Psoas muscle (tissue), 8 donors: ENCODE results near the gene SPHK2. TPM values are rescaled to one million over a fixed set of nuclear protein-coding genes. Genes with fewer than 3 reads are reported as not detected.

Experiments used
- ATAC-seq, 4 donors: fragments of 200-7000 bp; cut with Tn5 transposase; one replicate each; pipeline ENCODE4 v1.9.1; 2020; ENCODE audit warnings: moderate library complexity in 3 of 4, mild to moderate bottlenecking in 2 of 4
- DNase-seq, 2 donors: peaks; one replicate each; pipeline ENCODE4 v3.0.0-alpha.2; 2020
- H3K27ac ChIP-seq: fragments of 200-600 bp; one replicate; pipeline ENCODE4 v1.8.0; 2022
- H3K27me3 ChIP-seq, 3 donors: fragments of 200-600 bp in 1 of 3; one replicate each; pipeline versions ENCODE4 v1.6.1 to v1.8.0; 2013 to 2022; ENCODE audit warnings: low read length in 2 of 3, mild to moderate bottlenecking in 2 of 3, moderate library complexity in 1 of 3; ENCODE audit not compliant: insufficient read depth in 3 of 3
- H3K36me3 ChIP-seq, 2 donors: fragments of 200-600 bp in 1 of 2; one replicate each; pipeline versions ENCODE4 v1.6.1 to v1.8.0; 2013 to 2022; ENCODE audit warnings: low read depth in 1 of 2, mild to moderate bottlenecking in 1 of 2, moderate library complexity in 1 of 2; ENCODE audit not compliant: insufficient read depth in 1 of 2
- H3K4me1 ChIP-seq: fragments of 200-600 bp; one replicate; pipeline ENCODE4 v1.8.0; 2022
- H3K4me3 ChIP-seq: fragments of 200-600 bp; one replicate; pipeline ENCODE4 v1.8.0; 2022; ENCODE audit warnings: mild to moderate bottlenecking
- H3K9me3 ChIP-seq: fragments of 200-600 bp; one replicate; pipeline ENCODE4 v1.8.0; 2022
- WGBS, 3 donors: extraction: QIAGEN DNeasy Blood & Tissue Kit; methylation state at CpG; one replicate each; pipeline versions ENCODE4 v1.1.6 to v1.1.7; 2013; 5-methylcytosine and 5-hydroxymethylcytosine counted together
- intact Hi-C, 2 donors: fragments of 100-400 bp; cut with DNase I; formaldehyde crosslinking; loops; one replicate each; pipeline versions ENCODE4 v1.11.0 to v1.14.2; 2022
- polyA plus RNA-seq, 3 donors: library from polyadenylated mRNA; stranded (reverse); fragments of 200-250 nt; gene quantifications; one replicate each; pipeline ENCODE4 v1.2.3, GENCODE V29; 2013
- total RNA-seq, 4 donors: library from RNA; stranded (reverse); fragmentation: NEBNext Ultra II Directional in 2 of 4; extraction: Animal tissue kit (Norgen Biotek cat#: 25700) in 2 of 4; gene quantifications; one replicate each; pipeline versions ENCODE4 v1.2.1 to v1.2.4, GENCODE V29; 2021 to 2023
- TF ChIP-seq, protein P1 (sequence below): fragments of 200-600 bp; IDR thresholded peaks from one replicate; pipeline ENCODE4 v1.8.0; 2022; ENCODE audit warnings: antibody characterized with exemption
- donor health status: healthy with polysubstance abuse.
- donor health status: DM: no; HTN: no; CAD: no; lungs with moderate emphysema.
- donor health status: Bipolar disorder and iron deficiency.
- donor health status: healthy.
- donor health status: DM: yes; HTN: yes; CAD: no.
- donor health status: DM: no; HTN: no; CAD: no.
- donor health status: DM: no; HTN: no; CAD: no.
- donor health status: DM: yes; HTN: yes; CAD: no.

Gene SPHK2
- total and polyA plus RNA-seq, 7 donors = 3.3 to 12.8 (median 5.0) TPM

DNA sequence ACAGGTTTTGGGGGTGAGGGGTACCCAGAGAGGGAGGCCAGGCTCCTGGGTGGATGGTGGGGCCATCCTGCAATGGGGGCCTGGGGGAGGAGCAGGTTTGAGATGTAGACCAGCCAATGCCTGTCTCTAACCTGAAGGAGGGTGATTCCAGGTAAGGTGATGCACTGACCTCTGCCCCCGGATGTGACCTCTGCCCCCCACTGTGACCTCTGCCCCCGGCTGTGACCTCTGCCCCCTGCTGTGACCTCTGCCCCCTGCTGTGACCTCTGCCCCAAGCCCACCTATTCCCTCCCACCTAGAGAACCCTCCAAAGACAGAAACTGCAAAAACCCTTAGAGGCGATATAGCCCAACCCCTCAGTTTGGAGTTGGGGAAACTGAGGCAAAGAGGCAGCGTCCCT lies 23.1 kb upstream of the SPHK2 start:
- no peaks in the 10 kb centered on the region for H3K9me3 ChIP-seq
- no peak for ATAC-seq
- TF ChIP-seq, protein P1, sequence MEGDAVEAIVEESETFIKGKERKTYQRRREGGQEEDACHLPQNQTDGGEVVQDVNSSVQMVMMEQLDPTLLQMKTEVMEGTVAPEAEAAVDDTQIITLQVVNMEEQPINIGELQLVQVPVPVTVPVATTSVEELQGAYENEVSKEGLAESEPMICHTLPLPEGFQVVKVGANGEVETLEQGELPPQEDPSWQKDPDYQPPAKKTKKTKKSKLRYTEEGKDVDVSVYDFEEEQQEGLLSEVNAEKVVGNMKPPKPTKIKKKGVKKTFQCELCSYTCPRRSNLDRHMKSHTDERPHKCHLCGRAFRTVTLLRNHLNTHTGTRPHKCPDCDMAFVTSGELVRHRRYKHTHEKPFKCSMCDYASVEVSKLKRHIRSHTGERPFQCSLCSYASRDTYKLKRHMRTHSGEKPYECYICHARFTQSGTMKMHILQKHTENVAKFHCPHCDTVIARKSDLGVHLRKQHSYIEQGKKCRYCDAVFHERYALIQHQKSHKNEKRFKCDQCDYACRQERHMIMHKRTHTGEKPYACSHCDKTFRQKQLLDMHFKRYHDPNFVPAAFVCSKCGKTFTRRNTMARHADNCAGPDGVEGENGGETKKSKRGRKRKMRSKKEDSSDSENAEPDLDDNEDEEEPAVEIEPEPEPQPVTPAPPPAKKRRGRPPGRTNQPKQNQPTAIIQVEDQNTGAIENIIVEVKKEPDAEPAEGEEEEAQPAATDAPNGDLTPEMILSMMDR = no peak
- intact Hi-C loops = no loop called here
- H3K4me1 ChIP-seq = no peaks in the 10 kb centered on the region
- WGBS, 3 donors = 83 to 87% (median 86%) methylated on average over 4 of the region's 4 CpGs
- H3K36me3 ChIP-seq = no peaks in the 10 kb centered on the region
- H3K4me3 ChIP-seq = no peak overlapping the region
- H3K27ac ChIP-seq = no peak overlapping the region
- DNase-seq = no peak
- peaks cover 0 to 4% (median 0%) of the 10 kb centered on the region in 3 donors for H3K27me3 ChIP-seq

DNA sequence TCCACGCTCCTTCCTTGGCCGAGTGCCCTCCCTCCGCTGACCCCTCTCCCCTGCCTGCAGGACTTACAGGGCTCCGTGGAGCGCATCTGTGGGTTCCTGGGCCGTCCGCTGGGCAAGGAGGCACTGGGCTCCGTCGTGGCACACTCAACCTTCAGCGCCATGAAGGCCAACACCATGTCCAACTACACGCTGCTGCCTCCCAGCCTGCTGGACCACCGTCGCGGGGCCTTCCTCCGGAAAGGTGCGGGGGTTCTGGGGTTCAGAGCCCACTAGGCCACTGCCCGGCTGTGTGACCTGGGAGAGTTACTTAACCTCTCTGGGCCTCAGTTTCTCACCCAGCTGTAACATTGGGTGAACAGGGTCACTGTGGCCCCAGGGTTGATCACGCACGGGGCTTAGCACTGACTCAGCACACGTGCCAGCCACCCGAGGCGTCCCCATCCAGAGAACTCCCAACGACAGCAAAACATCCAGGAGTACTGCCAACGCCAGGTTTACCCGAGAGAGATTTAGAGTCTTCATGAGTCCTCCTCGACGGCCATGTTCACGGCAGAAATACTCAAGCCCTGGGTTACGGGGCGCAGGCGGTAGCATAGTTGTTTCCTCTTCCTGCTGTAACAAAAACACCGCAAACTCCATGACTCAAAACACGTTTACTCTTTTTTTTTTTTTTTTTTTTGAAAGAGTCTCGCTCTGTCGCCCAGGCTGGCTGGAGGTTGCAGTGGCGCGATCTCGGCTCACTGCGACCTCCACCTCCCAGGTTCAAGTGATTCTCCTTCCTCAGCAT lies 22.4 kb upstream of the SPHK2 start:
- Histone ChIP-seq H3K36me3 (no peaks in the 10 kb centered on the region), H3K4me1 (no peaks in the 10 kb centered on the region), H3K27ac (no peak overlapping the region), H3K4me3 (no peak overlapping the region), H3K9me3 (no peaks in the 10 kb centered on the region), H3K27me3 (peaks cover 0 to 4% (median 0%) of the 10 kb centered on the region in 3 donors)
- intact Hi-C loops = no loop called here
- no peak for ATAC-seq
- TF ChIP-seq, protein P1 = no peak
- no peak for DNase-seq
- 75 to 80% (median 79%) methylated on average over 39 of the region's 39 CpGs for WGBS, 3 donors

DNA sequence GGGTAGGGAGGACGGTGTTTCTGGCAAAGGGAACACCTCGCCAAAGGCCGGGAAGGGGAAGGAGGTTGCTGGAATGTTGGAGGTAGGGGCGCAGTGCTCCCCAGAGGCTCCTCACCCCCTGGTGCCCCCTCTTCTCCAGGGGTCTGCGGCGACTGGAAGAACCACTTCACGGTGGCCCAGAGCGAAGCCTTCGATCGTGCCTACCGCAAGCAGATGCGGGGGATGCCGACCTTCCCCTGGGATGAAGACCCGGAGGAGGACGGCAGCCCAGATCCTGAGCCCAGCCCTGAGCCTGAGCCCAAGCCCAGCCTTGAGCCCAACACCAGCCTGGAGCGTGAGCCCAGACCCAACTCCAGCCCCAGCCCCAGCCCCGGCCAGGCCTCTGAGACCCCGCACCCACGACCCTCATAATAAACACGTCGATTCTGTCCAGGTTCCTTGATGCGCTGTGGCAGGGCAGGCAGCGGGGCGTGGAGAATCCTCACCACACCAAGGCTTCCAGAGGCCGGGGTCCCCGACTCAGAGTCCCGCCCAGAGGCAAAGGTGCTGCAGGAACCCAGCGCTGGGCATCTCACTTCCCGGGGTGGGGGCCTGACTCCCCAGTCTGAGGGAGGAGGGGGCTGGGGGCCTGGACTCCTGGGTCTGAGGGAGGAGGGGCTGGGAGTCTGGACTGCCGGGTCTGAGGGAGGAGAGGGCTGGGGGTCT lies 20.2 kb upstream of the SPHK2 start:
- TF ChIP-seq, protein P1 = no peak
- H3K4me1 ChIP-seq = no peaks in the 10 kb centered on the region
- no peak overlapping the region for H3K4me3 ChIP-seq
- no peak overlapping the region for H3K27ac ChIP-seq
- no peaks in the 10 kb centered on the region for H3K36me3 ChIP-seq
- DNase-seq = no peak
- 59 to 67% (median 64%) methylated on average over 27 to 30 of the region's 30 CpGs for WGBS, 3 donors
- H3K27me3 ChIP-seq = peaks cover 0 to 4% (median 0%) of the 10 kb centered on the region in 3 donors
- no peak for ATAC-seq
- intact Hi-C loops = no loop called here
- H3K9me3 ChIP-seq = no peaks in the 10 kb centered on the region

DNA sequence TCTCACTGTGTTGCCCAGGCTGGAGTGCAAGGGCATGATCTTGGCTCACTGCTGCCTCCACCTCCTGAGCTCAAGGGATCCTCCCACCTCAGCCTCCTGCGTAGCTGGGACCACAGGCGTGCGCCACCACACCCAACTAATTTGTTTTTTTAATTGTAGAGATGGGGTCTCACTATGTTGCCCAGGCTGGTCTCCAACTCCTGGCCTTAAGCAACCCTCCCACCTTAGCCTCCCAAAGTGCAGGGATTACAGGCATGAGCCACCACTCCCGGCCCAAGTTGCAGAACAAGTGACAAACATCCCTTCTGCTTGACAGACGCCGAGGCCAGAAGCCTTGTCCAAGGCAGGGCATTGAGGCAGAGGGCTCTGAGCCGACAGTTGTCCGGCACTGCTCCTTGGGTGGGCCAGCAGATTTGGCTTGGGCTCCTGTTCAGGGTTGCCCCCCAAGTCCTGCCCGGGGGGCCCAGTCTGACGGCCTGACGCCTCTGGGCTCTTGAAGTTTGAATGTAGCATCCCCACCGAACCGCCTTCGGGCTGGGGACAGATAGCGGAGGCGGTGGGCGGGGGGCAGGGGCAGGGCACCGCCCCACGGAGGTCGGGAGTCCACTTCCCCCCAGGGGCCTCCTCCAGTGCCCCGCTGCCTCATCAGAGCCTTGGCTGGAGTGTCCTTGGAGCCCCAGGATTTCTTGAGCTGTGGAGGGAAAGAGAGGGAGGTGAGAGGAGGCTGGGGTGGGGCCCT lies 18.5 kb upstream of the SPHK2 start:
- Histone ChIP-seq H3K36me3 (no peaks in the 10 kb centered on the region), H3K4me3 (no peak overlapping the region), H3K4me1 (no peaks in the 10 kb centered on the region), H3K9me3 (no peaks in the 10 kb centered on the region), H3K27ac (no peak overlapping the region), H3K27me3 (peaks cover 0 to 4% (median 0%) of the 10 kb centered on the region in 3 donors)
- TF ChIP-seq, protein P1 = no peak
- ATAC-seq (no peak), DNase-seq (no peak)
- intact Hi-C loops = no loop called here
- 84 to 87% (median 85%) methylated on average over 20 to 21 of the region's 21 CpGs for WGBS, 3 donors
